Activated T-helper 17 cell treated with anti-CD3 and anti-CD28 coated beads, Interleukin-2, amount 50 U/mL, for 72 hours (primary cell): Measurements from ENCODE around the gene ZC4H2. TPM values are rescaled to one million over a fixed set of nuclear protein-coding genes. Genes with fewer than 3 reads are reported as not detected.
"Not testable (repeated sequence)": the region's sequence is repeated elsewhere in the genome, so short reads cannot be mapped to it uniquely, and the experiment has no call there.

Source experiments
- ATAC-seq: fragments of 150-1000 bp; cut with Tn5 transposase; replicated peaks from 2 replicates; pipeline ENCODE4 v1.10.0; 2021; ENCODE audit warnings: mild to moderate bottlenecking, moderate library complexity
- H3K27ac Mint-ChIP-seq: one replicate; pipeline ENCODE4 v1.8.0; 2022; ENCODE audit warnings: mixed read lengths
- H3K27me3 Mint-ChIP-seq: one replicate; pipeline ENCODE4 v1.8.0; 2022; ENCODE audit warnings: mixed read lengths
- H3K36me3 Mint-ChIP-seq: one replicate; pipeline ENCODE4 v1.8.0; 2022; ENCODE audit warnings: low read depth, mild to moderate bottlenecking, mixed read lengths
- H3K4me1 Mint-ChIP-seq: one replicate; pipeline ENCODE4 v1.8.0; 2022; ENCODE audit warnings: mixed read lengths
- H3K4me3 Mint-ChIP-seq: one replicate; pipeline ENCODE4 v1.8.0; 2022; ENCODE audit warnings: mild to moderate bottlenecking, mixed read lengths
- H3K9me3 Mint-ChIP-seq: one replicate; pipeline ENCODE4 v1.8.0; 2022; ENCODE audit warnings: mixed read lengths
- total RNA-seq, 2 donors: library from RNA; stranded (reverse); gene quantifications; one replicate each; pipeline ENCODE4 v1.2.3, GENCODE V29; 2022

Gene ZC4H2
- total RNA-seq, 2 donors from 2014 or later: 8.2 to 10.4 TPM

- not testable (repeated sequence) for H3K4me1 Mint-ChIP-seq, H3K9me3 Mint-ChIP-seq, H3K27ac Mint-ChIP-seq, ATAC-seq, H3K27me3 Mint-ChIP-seq, H3K36me3 Mint-ChIP-seq, H3K4me3 Mint-ChIP-seq
These were observed 97.5 kb downstream of the ZC4H2 start for GRCh38 chrX:64878709-64879108.

GRCh38 chrX:64867217-64867616, 109.0 kb downstream of the ZC4H2 start:
- Mint-ChIP-seq H3K27ac (no peak overlapping the region), H3K9me3 (peaks cover 4% of the 10 kb centered on the region), H3K27me3 (no peaks in the 10 kb centered on the region), H3K4me3 (no peak overlapping the region), H3K36me3 (no peaks in the 10 kb centered on the region), H3K4me1 (no peaks in the 10 kb centered on the region)
- peak; percentile 45 for ATAC-seq

Other genes starting within 250 kb of the ZC4H2 start
- gene ZC3H12B, start 58.4 kb upstream of the ZC4H2 start, total RNA-seq: 1 to 10 TPM in 1 of 2 donors, under 1 TPM in 1; 0.48 to 1.3 TPM